ENCODE measurements around the gene JAK1. TPM values are rescaled to one million over a fixed set of nuclear protein-coding genes. Genes with fewer than 3 reads are reported as not detected.

The JAK1 gene
- total and polyA plus RNA-seq, 2 of the 8 experiments (the other 6 are each of a cell fraction or from before 2014, with no cell fraction given), result 7.8 to 24.5 TPM

DNA sequence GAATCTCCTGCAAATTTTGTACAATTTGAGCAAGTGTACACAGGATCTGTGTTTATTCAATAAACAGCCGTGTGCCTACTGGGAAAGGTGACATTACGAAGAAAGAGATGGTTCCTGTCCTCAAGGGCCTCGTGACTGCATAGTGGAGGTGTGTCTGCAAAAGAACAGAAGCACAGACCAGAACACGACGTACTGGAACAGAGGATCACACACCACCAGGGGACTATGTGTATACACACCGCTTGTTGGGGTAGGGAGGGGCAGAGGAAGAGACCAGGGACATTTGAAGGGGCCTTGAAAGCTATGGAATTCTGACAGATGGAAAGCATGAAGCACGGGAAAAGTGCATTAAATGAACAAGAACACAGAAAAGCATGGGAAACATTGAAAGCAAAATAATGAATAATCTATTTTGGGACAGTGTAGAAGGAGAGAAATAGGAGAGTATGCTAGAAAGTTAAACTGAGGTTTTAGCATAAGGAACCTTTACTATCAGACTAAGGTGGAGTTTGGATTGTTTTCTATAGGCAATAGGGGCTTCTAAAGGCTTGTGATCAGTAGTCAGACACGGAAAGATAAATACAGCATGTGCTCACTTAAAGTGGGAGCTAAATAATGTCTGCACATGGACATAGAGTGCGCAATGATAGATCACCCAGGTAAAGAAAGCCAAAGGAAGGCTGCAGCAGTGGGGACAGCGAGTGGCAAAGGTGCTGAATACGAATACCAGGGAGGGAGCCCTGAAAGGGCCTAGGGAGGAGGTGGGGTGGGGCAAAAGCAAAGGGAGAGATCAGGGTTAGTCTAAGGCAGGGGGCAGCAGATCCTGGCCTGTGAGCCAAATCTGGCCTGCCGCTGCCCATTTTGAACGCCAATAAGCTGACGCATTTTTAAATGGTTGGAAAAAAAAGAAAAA, 11.0 kb downstream of the JAK1 start (continued):
- TF ChIP-seq, protein P1, sequence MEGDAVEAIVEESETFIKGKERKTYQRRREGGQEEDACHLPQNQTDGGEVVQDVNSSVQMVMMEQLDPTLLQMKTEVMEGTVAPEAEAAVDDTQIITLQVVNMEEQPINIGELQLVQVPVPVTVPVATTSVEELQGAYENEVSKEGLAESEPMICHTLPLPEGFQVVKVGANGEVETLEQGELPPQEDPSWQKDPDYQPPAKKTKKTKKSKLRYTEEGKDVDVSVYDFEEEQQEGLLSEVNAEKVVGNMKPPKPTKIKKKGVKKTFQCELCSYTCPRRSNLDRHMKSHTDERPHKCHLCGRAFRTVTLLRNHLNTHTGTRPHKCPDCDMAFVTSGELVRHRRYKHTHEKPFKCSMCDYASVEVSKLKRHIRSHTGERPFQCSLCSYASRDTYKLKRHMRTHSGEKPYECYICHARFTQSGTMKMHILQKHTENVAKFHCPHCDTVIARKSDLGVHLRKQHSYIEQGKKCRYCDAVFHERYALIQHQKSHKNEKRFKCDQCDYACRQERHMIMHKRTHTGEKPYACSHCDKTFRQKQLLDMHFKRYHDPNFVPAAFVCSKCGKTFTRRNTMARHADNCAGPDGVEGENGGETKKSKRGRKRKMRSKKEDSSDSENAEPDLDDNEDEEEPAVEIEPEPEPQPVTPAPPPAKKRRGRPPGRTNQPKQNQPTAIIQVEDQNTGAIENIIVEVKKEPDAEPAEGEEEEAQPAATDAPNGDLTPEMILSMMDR (IDR thresholded peaks at IDR 0.05; ENCODE audit: control extremely low read depth in 1 of 3, insufficient read depth in 1 of 3, low read depth in 1 of 3, low read length in 3 of 3), result peak in 2 of 3 experiments; percentile 8 to 12; a peak in 2 of 4 replicates
- TF ChIP-seq CHD2 (IDR thresholded peaks at IDR 0.05; ENCODE audit: low read length) (no peak), ASH2L (IDR thresholded peaks at IDR 0.05; ENCODE audit: low read length) (peak; percentile 25), KDM4A (IDR thresholded peaks at IDR 0.05; ENCODE audit: low read depth, low read length, severe bottlenecking) (no peak), POU5F1 (IDR thresholded peaks at IDR 0.05; ENCODE audit: low read depth, low read length) (no peak)

Data from H1 (cell line).